Osteoblast (primary cell): ENCODE results near the gene APBA2. TPM values are rescaled to one million over a fixed set of nuclear protein-coding genes. Genes with fewer than 3 reads are reported as not detected.

Experiments
- DNase-seq: peaks from one replicate; pipeline ENCODE4 v3.0.0; 2011; ENCODE audit warnings: low spot score, mixed read lengths; ENCODE audit not compliant: insufficient read length; ENCODE audit errors: missing footprints
- H2AFZ ChIP-seq: 2 replicates; pipeline ENCODE4 v1.6.0; 2011; ENCODE audit warnings: mild to moderate bottlenecking, low read length
- H3K27ac ChIP-seq: 2 replicates; pipeline ENCODE4 v1.5.1; 2011; ENCODE audit warnings: mild to moderate bottlenecking, low read depth, low read length, moderate library complexity
- H3K27me3 ChIP-seq: 2 replicates; pipeline ENCODE4 v1.6.0; 2012; ENCODE audit warnings: mild to moderate bottlenecking, control low read depth, inconsistent platforms, low read length, moderate library complexity; ENCODE audit not compliant: insufficient read depth
- H3K36me3 ChIP-seq: 2 replicates; pipeline ENCODE4 v1.5.1; 2011; ENCODE audit warnings: mild to moderate bottlenecking, low read length, control low read depth, moderate library complexity; ENCODE audit not compliant: insufficient read depth
- H3K4me1 ChIP-seq: 2 replicates; pipeline ENCODE4 v1.5.1; 2011; ENCODE audit warnings: mild to moderate bottlenecking, low read length, control low read depth, moderate library complexity; ENCODE audit not compliant: insufficient read depth
- H3K4me2 ChIP-seq: 2 replicates; pipeline ENCODE4 v1.6.0; 2011; ENCODE audit warnings: mild to moderate bottlenecking, low read length; ENCODE audit not compliant: insufficient read depth
- H3K4me3 ChIP-seq: fragments of 200-600 bp; sonication (generic); 3 replicates; pipeline ENCODE4 v1.5.1; 2012; ENCODE audit warnings: mild to moderate bottlenecking, low read length, inconsistent platforms; ENCODE audit not compliant: insufficient read depth
- H3K79me2 ChIP-seq: 2 replicates; pipeline ENCODE4 v1.6.0; 2012; ENCODE audit warnings: mild to moderate bottlenecking, low read length, control low read depth, inconsistent platforms; ENCODE audit not compliant: insufficient read depth
- H3K9me3 ChIP-seq: 2 replicates; pipeline ENCODE4 v1.5.1; 2011; ENCODE audit warnings: low read depth, low read length, control low read depth
- H4K20me1 ChIP-seq: 2 replicates; pipeline ENCODE4 v1.6.0; 2012; ENCODE audit warnings: mild to moderate bottlenecking, low read length, control low read depth; ENCODE audit not compliant: insufficient read depth
- total RNA-seq: library from RNA; depleted of rRNA; stranded (reverse); fragments of >200 nt; gene quantifications from 2 replicates; pipeline ENCODE4 v1.2.3, GENCODE V29; 2012
- TF ChIP-seq, protein P1 (sequence below): IDR thresholded peaks from 2 replicates; pipeline ENCODE4 v1.5.1; 2011; ENCODE audit warnings: mild to moderate bottlenecking, low read depth, low read length, moderate library complexity; ENCODE audit errors: extremely low read depth

Gene APBA2
- total RNA-seq, 1 donor, result 6.2 TPM

DNA sequence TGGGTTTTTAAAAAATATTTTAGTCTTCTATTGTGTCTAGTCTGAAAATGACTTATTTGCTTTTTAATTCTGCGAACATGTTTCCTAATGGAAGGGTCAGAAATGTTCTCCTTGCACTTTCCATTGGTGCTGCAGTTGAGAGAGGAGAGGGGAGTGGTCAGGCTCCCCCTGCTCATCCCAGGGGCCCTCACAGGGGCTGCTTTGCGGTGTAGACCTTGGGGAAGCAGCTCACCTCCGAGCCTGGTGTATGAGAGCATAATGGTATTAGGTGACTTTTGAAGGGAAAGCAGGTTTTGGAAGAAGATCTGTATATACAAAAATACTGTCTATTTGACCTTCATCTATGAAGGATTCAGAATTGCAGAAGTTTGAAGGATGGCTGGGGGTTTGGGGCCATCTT lies 28.3 kb downstream of the APBA2 start:
- Histone ChIP-seq H3K9me3 (no peaks in the 10 kb centered on the region), H3K79me2 (no peaks in the 10 kb centered on the region), H3K27me3 (no peaks in the 10 kb centered on the region), H3K4me1 (no peaks in the 10 kb centered on the region), H3K36me3 (no peaks in the 10 kb centered on the region), H4K20me1 (peaks cover 4% of the 10 kb centered on the region), H3K4me2 (no peak overlapping the region), H2AFZ (no peak overlapping the region), H3K27ac (no peak overlapping the region), H3K4me3 (no peak overlapping the region)
- no peak for DNase-seq
- TF ChIP-seq, protein P1, sequence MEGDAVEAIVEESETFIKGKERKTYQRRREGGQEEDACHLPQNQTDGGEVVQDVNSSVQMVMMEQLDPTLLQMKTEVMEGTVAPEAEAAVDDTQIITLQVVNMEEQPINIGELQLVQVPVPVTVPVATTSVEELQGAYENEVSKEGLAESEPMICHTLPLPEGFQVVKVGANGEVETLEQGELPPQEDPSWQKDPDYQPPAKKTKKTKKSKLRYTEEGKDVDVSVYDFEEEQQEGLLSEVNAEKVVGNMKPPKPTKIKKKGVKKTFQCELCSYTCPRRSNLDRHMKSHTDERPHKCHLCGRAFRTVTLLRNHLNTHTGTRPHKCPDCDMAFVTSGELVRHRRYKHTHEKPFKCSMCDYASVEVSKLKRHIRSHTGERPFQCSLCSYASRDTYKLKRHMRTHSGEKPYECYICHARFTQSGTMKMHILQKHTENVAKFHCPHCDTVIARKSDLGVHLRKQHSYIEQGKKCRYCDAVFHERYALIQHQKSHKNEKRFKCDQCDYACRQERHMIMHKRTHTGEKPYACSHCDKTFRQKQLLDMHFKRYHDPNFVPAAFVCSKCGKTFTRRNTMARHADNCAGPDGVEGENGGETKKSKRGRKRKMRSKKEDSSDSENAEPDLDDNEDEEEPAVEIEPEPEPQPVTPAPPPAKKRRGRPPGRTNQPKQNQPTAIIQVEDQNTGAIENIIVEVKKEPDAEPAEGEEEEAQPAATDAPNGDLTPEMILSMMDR, result no peak

- Histone ChIP-seq H2AFZ (no peak overlapping the region), H3K27ac (no peak overlapping the region), H3K4me2 (no peak overlapping the region)
Measured at GRCh38 chr15:28914483-28915023, 28.8 kb downstream of the APBA2 start.

GRCh38 chr15:28915041-28915810 lies 29.5 kb downstream of the APBA2 start:
- no peak overlapping the region for H2AFZ ChIP-seq
- no peaks in the 10 kb centered on the region for H3K27me3 ChIP-seq
- no peak for DNase-seq
- H3K79me2 ChIP-seq, result no peaks in the 10 kb centered on the region
- no peak overlapping the region for H3K4me2 ChIP-seq
- peaks cover 4% of the 10 kb centered on the region for H4K20me1 ChIP-seq
- H3K4me3 ChIP-seq, result no peak overlapping the region
- H3K27ac ChIP-seq, result no peak overlapping the region
- no peaks in the 10 kb centered on the region for H3K9me3 ChIP-seq
- TF ChIP-seq, protein P1, result no peak
- H3K4me1 ChIP-seq, result no peaks in the 10 kb centered on the region
- H3K36me3 ChIP-seq, result no peaks in the 10 kb centered on the region

More at GRCh38 chr15:28914483-28915023, 28.8 kb downstream of the APBA2 start:
- Histone ChIP-seq H3K9me3 (no peaks in the 10 kb centered on the region), H3K36me3 (no peaks in the 10 kb centered on the region), H3K79me2 (no peaks in the 10 kb centered on the region), H3K27me3 (no peaks in the 10 kb centered on the region), H4K20me1 (peaks cover 4% of the 10 kb centered on the region), H3K4me1 (no peaks in the 10 kb centered on the region), H3K4me3 (no peak overlapping the region)
- no peak for DNase-seq
- TF ChIP-seq, protein P1, result no peak

DNA sequence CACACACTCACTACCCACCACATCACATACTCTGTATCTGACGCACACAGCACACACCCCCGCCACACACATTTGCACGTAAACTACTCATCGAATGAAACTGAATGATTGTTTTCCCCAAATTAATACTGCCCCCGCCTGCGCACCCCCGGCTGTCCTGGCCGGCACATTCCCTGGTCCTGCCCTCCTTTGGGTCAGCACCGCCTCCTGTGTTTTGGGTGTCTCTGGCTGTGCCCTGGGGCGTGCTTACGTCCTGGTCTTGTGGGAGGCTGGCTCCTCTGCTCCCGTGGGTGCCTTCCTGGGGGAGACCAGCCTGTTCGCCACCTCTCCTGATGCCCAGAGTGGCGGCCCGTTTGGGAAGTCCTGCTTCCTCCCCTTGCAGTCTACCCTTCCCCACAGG lies 30.2 kb downstream of the APBA2 start:
- no peak for DNase-seq
- Histone ChIP-seq H4K20me1 (peaks cover 4% of the 10 kb centered on the region), H3K27ac (no peak overlapping the region), H3K4me2 (no peak overlapping the region), H3K4me1 (no peaks in the 10 kb centered on the region), H3K4me3 (no peak overlapping the region), H3K27me3 (no peaks in the 10 kb centered on the region), H3K36me3 (no peaks in the 10 kb centered on the region), H3K79me2 (no peaks in the 10 kb centered on the region), H3K9me3 (no peaks in the 10 kb centered on the region), H2AFZ (no peak overlapping the region)
- TF ChIP-seq, protein P1, result no peak
